Measurements from ENCODE around the gene CDK5RAP1.

GRCh38 chr20:33438481-33438880 lies 37.2 kb upstream of the CDK5RAP1 start:
- no peak for TF ChIP-seq CTCF (conservative IDR thresholded peaks at IDR 0.05; ENCODE audit: low read length)
- no peak for TF ChIP-seq EZH2phosphoT487 (IDR thresholded peaks at IDR 0.05; ENCODE audit: borderline replicate concordance, low read depth, low read length)
